ENCODE data around the gene AFF4.
A peak's percentile ranks its signal among the peaks of the same experiment; 100 is the strongest.

AFF4 gene

DNA sequence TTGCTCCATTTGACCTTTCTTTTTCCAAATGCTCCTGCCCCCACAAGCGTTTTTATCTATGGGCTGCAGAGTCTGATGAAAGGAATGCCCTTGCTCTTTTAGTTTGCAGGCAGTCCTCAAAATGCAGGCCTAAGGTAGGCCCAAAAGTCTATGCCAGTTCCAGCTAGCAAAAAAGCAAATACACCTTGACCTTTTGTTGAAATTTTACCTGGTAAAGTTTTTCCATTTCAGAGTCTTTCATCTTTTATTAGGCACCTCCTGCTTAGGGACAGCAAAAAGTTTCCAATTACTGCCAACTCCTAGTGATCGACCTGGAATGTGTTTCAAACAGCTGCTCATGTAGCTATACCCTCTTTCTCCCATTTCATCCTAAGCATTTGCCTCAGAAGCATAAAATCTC is 92.6 kb downstream of the AFF4 start:
- H3K27me3 Mint-ChIP-seq (ENCODE audit: low read depth, poor library complexity) = peaks cover 3% of the 10 kb centered on the region
- TF ChIP-seq CTCF (IDR thresholded peaks at IDR 0.05) = no peak
- H3K9me3 Mint-ChIP-seq = no peaks in the 10 kb centered on the region
- H3K4me3 Mint-ChIP-seq = no peak overlapping the region
- peaks cover 19% of the 10 kb centered on the region for H3K4me1 Mint-ChIP-seq
- no peak for DNase-seq
- H3K36me3 Mint-ChIP-seq (ENCODE audit: low read depth) = peaks cover 18% of the 10 kb centered on the region
- H3K27ac Mint-ChIP-seq = peak overlapping the region; percentile 64

DNA sequence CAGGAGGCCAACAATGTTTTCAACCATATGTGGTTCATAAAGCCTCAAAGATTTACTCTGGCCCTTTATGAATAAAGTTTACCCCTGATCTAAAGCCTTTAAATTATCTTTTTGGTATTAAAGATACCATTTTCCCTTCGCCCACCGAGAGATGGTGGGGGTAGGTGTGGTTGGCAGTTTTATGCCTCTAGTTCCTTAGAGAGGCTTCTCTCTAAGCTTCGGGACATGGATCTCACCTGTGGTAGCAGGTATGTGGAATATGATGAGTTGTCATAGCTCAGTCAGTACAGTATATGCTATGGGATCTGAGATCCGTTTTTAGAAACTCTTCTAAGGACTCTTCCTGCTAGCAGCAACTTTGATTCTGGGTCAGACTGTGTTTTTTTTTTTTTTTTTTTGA is 94.7 kb downstream of the AFF4 start:
- Mint-ChIP-seq H3K9me3 (no peaks in the 10 kb centered on the region), H3K4me3 (peak overlapping the region; percentile 100), H3K36me3 (ENCODE audit: low read depth) (peaks cover 18% of the 10 kb centered on the region), H3K27ac (peak overlapping the region; percentile 10), H3K4me1 (peaks cover 27% of the 10 kb centered on the region), H3K27me3 (ENCODE audit: low read depth, poor library complexity) (peaks cover 3% of the 10 kb centered on the region)
- no peak for TF ChIP-seq CTCF (IDR thresholded peaks at IDR 0.05)
- DNase-seq = no peak

DNA sequence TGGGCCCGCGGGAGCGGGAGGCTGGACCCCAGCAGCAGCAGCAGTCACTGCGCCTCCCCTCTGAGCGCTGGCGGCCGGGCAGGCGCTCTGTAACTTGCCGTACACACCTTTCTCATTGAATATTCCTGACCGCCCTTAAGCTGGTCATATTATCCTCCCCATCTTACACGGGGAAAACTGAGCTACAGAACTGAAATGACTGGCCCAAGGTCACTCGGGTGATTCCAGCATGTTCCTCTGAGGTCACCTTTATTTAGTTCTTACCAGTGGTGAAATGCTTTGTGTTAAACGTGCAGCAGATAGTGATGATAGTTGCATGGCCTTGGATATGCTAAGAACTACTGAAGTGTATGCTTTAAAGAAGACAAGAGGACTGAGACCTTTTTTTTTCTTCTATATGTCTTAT is 96.4 kb downstream of the AFF4 start:
- Mint-ChIP-seq H3K27ac (peak overlapping the region; percentile 100), H3K4me1 (peaks cover 27% of the 10 kb centered on the region), H3K27me3 (ENCODE audit: low read depth, poor library complexity) (peaks cover 12% of the 10 kb centered on the region), H3K9me3 (no peaks in the 10 kb centered on the region), H3K4me3 (peak overlapping the region; percentile 100), H3K36me3 (ENCODE audit: low read depth) (peaks cover 18% of the 10 kb centered on the region)
- no peak for TF ChIP-seq CTCF (IDR thresholded peaks at IDR 0.05)
- no peak for DNase-seq

- DNase-seq = peak; percentile 92
- peaks cover 18% of the 10 kb centered on the region for H3K36me3 Mint-ChIP-seq (ENCODE audit: low read depth)
- H3K27me3 Mint-ChIP-seq (ENCODE audit: low read depth, poor library complexity) = peaks cover 15% of the 10 kb centered on the region
- peaks cover 27% of the 10 kb centered on the region for H3K4me1 Mint-ChIP-seq
- H3K4me3 Mint-ChIP-seq = peak within 1 kb of the TSS; percentile 100
- peak within 1 kb of the TSS; percentile 100 for H3K27ac Mint-ChIP-seq
- no peaks in the 10 kb centered on the region for H3K9me3 Mint-ChIP-seq
- no peak for TF ChIP-seq CTCF (IDR thresholded peaks at IDR 0.05)
Observed at GRCh38 chr5:132866342-132867045, 96.9 kb downstream of the AFF4 start, which contains the start of the genes GDF9 and UQCRQ. Gene GDF9, minus strand, starts transcription at chr5:132866469. Its CDS starts 1,936 bp downstream, at chr5:132864533. Gene UQCRQ, plus strand, starts transcription at chr5:132866642. Its CDS starts 240 bp downstream, at chr5:132866882.

DNA sequence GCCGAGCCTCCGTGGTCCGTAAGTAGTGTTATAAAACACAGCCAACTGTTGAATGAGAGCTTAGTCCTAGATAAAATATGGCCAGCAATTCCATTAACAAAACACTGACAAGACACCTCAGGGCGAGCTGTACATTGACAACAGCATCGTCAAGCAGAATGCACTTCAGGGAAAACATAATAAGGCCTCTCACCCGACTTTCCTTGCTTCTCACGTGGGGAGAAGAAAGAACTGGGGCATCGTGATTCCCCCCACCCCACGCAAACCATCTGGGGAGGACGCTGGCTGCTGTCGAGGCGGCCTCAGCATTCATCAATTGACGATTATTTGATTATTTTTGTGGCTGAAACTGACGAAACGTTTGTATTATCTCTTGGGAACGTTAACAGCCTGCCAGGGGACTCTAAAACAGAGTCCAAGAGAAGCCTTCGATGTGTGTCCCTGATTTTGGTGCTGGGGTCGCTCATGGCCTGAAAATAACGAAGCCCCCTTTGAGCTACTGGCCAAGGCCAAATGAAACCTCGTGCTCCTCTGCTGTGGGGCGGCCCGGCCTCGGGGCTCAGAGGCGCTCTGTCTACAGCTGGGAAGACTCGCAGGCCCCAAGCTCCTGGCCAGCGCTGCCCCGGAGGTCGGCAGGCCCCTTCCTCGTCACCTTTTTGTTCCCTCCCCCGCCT is 97.6 kb downstream of the AFF4 start:
- H3K4me3 Mint-ChIP-seq = peak overlapping the region; percentile 100
- H3K4me1 Mint-ChIP-seq = peaks cover 27% of the 10 kb centered on the region

More for the DNA sequence above, 97.6 kb downstream of the AFF4 start:
- H3K27ac Mint-ChIP-seq = peak overlapping the region; percentile 100
- peaks cover 18% of the 10 kb centered on the region for H3K27me3 Mint-ChIP-seq (ENCODE audit: low read depth, poor library complexity)
- TF ChIP-seq CTCF (IDR thresholded peaks at IDR 0.05) = no peak
- DNase-seq = no peak
- peaks cover 18% of the 10 kb centered on the region for H3K36me3 Mint-ChIP-seq (ENCODE audit: low read depth)
- H3K9me3 Mint-ChIP-seq = no peaks in the 10 kb centered on the region
